Astrocyte of the cerebellum (primary cell): Measurements from ENCODE around the gene INO80E.

ENCODE experiments used
- DNase-seq: peaks from one replicate; pipeline ENCODE4 v3.0.0-alpha.2; 2011; ENCODE audit warnings: low read depth
- H3K4me3 ChIP-seq: 2 replicates; pipeline ENCODE4 v1.5.1; 2011; ENCODE audit warnings: mild to moderate bottlenecking, low read depth, low read length, moderate library complexity
- in situ Hi-C: cut with HindIII; loops from 2 replicates; pipeline ENCODE4 v1.10.0; 2017; ENCODE audit warnings: low sequenced_read_pairs
- TF ChIP-seq, protein P1 (sequence below): IDR thresholded peaks from 2 replicates; pipeline ENCODE4 v1.5.1; 2012; ENCODE audit warnings: low read length, low read depth, moderate library complexity, mild to moderate bottlenecking; ENCODE audit errors: missing control alignments

The INO80E gene

DNA sequence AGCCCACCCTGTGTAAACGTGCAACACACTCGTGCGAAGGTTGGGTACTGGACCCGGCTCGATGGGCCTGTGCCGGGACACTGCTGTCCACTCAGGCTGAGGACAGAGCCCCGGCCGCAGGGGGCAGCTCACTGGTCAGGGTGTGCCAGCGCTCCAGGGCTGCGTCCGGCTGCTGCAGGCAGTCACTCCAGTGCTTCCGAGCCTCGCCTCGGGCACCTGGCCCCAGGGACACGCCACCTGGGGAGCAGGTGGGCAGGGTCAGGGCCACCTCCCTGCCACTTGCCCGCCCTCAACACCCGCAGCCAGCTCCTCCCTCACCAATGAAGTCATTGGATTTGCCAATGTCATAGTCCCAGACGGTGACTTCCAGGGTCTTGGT lies 10.0 kb downstream of the INO80E start:
- in situ Hi-C loops = no loop called here
- no peak for DNase-seq
- no peak overlapping the region for H3K4me3 ChIP-seq
- TF ChIP-seq, protein P1, sequence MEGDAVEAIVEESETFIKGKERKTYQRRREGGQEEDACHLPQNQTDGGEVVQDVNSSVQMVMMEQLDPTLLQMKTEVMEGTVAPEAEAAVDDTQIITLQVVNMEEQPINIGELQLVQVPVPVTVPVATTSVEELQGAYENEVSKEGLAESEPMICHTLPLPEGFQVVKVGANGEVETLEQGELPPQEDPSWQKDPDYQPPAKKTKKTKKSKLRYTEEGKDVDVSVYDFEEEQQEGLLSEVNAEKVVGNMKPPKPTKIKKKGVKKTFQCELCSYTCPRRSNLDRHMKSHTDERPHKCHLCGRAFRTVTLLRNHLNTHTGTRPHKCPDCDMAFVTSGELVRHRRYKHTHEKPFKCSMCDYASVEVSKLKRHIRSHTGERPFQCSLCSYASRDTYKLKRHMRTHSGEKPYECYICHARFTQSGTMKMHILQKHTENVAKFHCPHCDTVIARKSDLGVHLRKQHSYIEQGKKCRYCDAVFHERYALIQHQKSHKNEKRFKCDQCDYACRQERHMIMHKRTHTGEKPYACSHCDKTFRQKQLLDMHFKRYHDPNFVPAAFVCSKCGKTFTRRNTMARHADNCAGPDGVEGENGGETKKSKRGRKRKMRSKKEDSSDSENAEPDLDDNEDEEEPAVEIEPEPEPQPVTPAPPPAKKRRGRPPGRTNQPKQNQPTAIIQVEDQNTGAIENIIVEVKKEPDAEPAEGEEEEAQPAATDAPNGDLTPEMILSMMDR = no peak

DNA sequence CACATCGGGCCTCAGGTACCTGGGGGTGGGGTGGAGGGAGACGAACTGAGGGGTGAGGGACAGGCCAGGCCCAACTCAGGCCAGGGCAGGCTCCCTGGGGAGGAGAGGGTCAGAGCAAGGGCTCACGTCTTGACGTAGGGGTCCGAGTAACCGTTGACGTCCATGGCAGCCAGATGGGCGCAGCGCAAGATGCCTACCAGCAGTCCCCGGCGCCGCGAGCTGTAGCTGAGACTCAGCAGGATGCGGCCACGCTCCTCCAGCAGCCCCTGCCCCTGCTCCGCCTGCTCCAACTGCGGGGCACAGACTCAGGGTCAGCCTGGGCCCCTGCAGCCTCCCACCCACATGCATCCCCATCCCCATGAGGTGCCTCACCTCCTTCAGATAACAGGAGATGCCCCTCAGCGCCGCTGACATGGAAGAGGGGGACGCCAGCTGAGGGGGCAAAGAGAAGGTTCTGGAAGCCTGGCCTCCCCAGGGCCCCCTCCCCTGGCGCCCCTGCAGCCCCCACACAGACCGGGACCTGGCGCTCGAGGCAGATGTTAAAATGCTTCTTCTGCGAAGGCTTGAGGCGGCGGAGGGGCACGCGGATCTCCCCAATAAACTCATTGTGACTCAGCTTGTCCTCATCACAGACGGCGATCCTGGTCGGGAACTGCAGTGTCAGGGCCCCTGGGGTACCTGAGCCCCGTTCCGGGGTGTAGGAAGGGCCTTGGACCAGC lies 10.8 kb downstream of the INO80E start:
- DNase-seq = no peak
- TF ChIP-seq, protein P1 = no peak
- H3K4me3 ChIP-seq = no peak overlapping the region
- in situ Hi-C loops = no loop called here

DNA sequence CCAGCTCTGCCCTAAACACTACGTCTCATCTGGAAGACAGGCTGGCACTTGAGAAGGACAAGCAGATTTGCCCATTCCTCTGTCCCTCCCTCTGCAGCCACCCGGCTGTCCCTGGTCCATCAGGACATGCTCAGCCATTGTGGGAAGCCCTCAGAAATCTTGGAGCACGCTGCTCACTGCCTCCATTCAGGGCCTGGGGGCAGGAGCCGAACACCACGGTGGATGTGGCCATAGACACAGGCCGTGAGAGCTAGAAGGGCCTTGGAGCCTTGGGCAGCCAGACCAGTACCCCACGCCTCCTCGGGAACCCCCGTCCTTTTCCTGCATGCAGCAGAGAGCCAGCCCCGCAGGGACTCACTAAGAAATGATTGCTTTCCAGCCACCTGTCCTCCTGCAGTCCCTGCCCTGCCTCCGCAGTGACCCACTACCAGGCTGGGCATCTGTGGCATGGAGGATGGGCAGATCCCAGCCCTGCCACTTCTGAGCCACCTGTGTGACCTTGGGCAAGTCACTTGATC lies 11.4 kb downstream of the INO80E start:
- no peak for DNase-seq
- in situ Hi-C loops = no loop called here
- TF ChIP-seq, protein P1 = no peak
- H3K4me3 ChIP-seq = no peak overlapping the region

DNA sequence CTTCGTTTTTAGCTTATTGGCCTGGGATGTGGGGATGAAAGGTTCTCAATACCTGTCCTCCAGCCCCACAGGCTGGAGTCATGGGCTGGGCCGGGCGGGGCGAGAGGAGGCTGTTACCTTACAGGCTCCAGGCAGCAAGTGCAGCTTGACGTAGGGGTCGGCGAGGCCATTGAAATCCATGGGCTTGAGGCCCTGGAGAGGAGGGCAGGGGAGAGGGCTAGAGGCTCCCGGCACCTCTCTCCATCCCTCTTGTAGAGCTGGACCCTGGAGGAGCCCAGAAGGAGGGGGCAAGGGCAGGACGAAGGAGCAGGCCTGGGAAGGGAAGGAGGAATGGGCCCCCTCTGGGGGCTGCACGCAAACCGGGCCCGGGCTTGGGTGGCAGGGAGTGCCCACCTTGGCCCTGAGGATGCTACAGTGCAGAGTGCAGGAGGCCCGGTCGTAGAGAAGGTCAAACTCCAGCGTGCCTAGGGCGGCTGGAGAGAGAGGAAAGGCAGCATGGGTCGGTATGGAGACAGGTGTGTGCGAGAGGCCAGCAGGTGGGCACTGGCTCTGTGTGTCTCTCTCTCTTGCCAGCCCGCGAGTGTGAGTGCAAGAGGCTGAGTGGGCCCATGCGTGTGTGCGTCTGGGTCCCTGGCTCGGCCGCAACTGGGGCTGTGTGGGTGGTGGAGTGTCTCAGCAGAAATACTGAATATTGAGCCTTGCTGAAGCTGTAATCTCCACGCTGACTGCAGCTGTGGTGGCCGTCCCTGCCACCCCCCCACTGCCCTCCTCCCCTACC lies 13.2 kb downstream of the INO80E start:
- no peak for DNase-seq
- TF ChIP-seq, protein P1 = no peak
- no peak overlapping the region for H3K4me3 ChIP-seq
- in situ Hi-C loops = no loop called here

DNA sequence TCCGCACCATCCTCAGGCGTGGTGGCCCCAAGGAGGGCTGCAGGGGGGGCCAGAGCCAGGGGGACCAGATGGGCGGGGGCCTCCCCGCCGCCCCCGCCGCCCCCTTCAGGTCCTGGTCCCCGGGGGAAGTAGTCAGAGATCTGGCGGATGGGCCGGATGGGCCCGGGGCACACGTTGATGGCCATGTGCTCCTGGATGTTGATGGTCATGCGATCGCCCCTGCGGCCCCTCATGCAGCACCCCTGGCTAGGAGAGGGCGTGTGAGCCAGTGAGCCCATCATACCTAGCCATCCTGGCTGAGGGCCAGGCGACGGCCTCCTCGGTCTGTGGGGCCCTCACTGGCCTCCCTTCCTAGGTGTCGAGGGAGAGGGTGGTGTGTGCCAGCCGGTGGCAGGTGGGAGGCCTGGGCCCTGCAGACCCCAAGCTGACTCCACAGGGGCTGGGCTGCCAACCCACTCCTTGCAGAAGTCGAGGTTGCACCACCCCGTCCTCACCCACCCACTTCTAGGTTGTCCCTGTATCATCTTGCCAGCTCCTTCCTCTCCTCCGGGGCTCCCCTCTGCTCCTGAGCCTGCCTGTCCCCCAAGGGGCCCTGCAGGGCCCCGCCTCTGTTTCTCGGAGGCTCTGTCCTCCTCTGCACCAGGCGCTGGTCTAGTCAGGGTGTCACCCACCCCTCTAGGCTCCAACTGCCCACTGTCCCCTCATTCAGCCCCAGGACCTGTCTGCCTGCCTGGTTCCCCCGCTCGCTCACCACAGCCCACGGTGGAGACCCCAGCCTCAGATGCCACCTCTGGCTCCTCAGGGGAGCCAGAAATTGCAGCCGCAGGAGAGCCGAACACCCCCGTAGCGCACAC lies 14.2 kb downstream of the INO80E start:
- peak overlapping the region; percentile 36 for H3K4me3 ChIP-seq
- no peak for DNase-seq
- TF ChIP-seq, protein P1 = no peak
- in situ Hi-C loops = no loop called here

DNA sequence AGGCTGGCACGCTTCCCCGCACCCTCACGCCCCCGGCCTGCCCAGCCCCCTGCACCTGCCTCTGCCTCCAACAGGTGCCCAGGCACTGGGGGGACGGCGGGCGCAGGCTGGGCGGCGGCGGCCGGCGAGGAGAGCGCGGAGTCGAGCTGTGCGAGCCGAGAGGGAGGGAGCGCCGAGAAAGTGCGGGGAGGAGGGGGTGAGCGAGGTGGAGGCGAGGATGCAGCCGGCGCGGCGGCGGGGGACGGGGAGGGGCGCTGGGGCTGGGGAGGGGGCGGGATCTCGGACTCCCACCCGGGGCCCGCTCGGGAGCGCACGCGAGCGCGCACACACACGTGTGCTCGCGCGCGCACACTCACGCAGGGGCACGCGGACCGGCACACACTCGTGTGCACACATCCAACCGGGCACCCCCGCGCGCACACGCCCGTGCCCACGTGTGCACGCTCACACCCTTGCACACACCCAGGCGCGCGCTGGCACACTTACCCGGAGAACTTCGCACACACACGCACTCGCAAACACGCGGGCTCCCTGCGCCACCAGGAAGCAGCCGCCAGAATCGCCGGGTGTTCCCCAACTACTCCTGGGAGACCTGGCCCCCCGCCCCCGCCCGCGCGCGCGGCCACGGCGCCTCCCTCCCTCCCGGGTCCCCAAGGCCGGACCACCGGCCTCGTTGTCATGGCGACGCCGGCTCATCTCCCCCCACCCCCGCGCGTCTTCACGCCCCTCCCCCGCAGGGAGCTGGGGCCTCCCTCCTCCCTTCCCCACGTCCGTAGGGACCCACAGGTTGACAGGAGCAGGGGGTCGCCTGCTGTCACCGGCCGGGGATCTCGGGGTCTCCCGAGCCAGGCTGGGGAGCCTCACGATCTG lies 15.0 kb downstream of the INO80E start, which contains the start of gene DOC2A:
DOC2A (minus strand) TSS at position 184 of the 870 bp plus-strand sequence. CDS start 805 bp downstream, outside the sequence.
- in situ Hi-C loops = no loop called here
- TF ChIP-seq, protein P1 = no peak
- DNase-seq = no peak
- peak within 1 kb of the TSS; percentile 36 for H3K4me3 ChIP-seq
